HCT116 (cell line): Measurements from ENCODE around the gene SECTM1. TPM values are rescaled to one million over a fixed set of nuclear protein-coding genes. Genes with fewer than 3 reads are reported as not detected.
"Not testable (repeated sequence)": the region's sequence is repeated elsewhere in the genome, so short reads cannot be mapped to it uniquely, and the experiment has no call there.

Experiments used
- ATAC-seq: fragments of 200-7000 bp; cut with Tn5 transposase; 2 replicates; pipeline ENCODE4 v1.9.1; 2020; ENCODE audit warnings: mild to moderate bottlenecking, moderate library complexity
- BruUV-seq: library from RNA; stranded (reverse); fragments of 400-500 nt; replicated peaks from 2 replicates; lab custom pipeline; 2021; lab: Mats Ljungman, UMichigan
- CTCF ChIA-PET: fragments of 300-600 bp; sonication (Branson Sonifier 250); formaldehyde crosslinking; loops from one replicate; lab custom pipeline; 2021; ENCODE audit warnings: antibody characterized with exemption; lab: Charles Lee
- POLR2A ChIA-PET: fragments of 300-600, 350-600 bp; sonication (Branson Sonifier 250); formaldehyde crosslinking; loops from one replicate; lab custom pipeline; 2021; ENCODE audit warnings: antibody characterized with exemption; lab: Charles Lee
- RAD21 ChIA-PET, 2 experiments: fragments of 300-600 bp; sonication (Branson Sonifier 250); formaldehyde crosslinking; loops; one replicate each; lab custom pipeline; 2023; ENCODE audit warnings: low total read pairs in 2 of 2; ENCODE audit not compliant: uncharacterized antibody in 2 of 2, unreplicated experiment in 2 of 2, low non-redundant PET in 1 of 2; lab: Charles Lee
- DNase-seq: peaks from one replicate; pipeline ENCODE4 v3.0.0-alpha.2; 2010; ENCODE audit warnings: low read depth, low spot score
- H2AFZ ChIP-seq: fragments of 200-600 bp; shearing (Covaris generic), sonication (generic); 2 replicates; pipeline ENCODE4 v1.6.1; 2017; ENCODE audit warnings: low read depth, mixed run types, mixed read lengths, antibody characterized with exemption, low read length; ENCODE audit not compliant: poor library complexity, severe bottlenecking
- H3K27ac ChIP-seq: 2 replicates; pipeline ENCODE4 v1.5.1; 2012; ENCODE audit warnings: low read depth, low read length
- H3K27me3 ChIP-seq: fragments of 200-600 bp; sonication (generic); 2 replicates; pipeline ENCODE4 v1.6.1; 2016; ENCODE audit warnings: mixed run types, low read length, mixed read lengths; ENCODE audit not compliant: insufficient read depth
- H3K36me3 ChIP-seq, 2 experiments: fragments of 200-500 bp in 1 of 2; fragments of 200-600 bp in 1 of 2; sonication (Bioruptor generic) in 1 of 2; sonication (generic) in 1 of 2; 2 replicates each; pipeline versions ENCODE4 v1.5.1 to v1.6.1; 2014 to 2016; ENCODE audit warnings: low read length in 2 of 2, inconsistent platforms in 1 of 2, mixed read lengths in 1 of 2, mixed run types in 1 of 2; ENCODE audit not compliant: insufficient read depth in 2 of 2, control insufficient read depth in 1 of 2
- H3K4me1 ChIP-seq, 2 experiments: fragments of 200-600 bp in 1 of 2; sonication (generic) in 1 of 2; 2 replicates each; pipeline versions ENCODE4 v1.5.1 to v1.6.1; 2012 to 2017; ENCODE audit warnings: low read length in 2 of 2, inconsistent platforms in 1 of 2, mild to moderate bottlenecking in 1 of 2, mixed read lengths in 1 of 2, mixed run types in 1 of 2, moderate library complexity in 1 of 2; ENCODE audit not compliant: insufficient read depth in 2 of 2, control insufficient read depth in 1 of 2
- H3K4me2 ChIP-seq: fragments of 200-600 bp; sonication (generic); 2 replicates; pipeline ENCODE4 v1.6.1; 2017; ENCODE audit warnings: mixed run types, low read length, mixed read lengths
- H3K4me3 ChIP-seq, 2 experiments: fragments of 200-600 bp in 1 of 2; sonication (generic) in 1 of 2; replicated peaks in 1 of 2; 2 replicates each; pipeline ENCODE4 v1.5.1; 2011 to 2016; ENCODE audit warnings: low read length in 2 of 2, control low read depth in 1 of 2, low read depth in 1 of 2, mild to moderate bottlenecking in 1 of 2, mixed read lengths in 1 of 2, mixed run types in 1 of 2
- H3K79me2 ChIP-seq: fragments of 200-600 bp; sonication (generic); 2 replicates; pipeline ENCODE4 v1.6.1; 2017; ENCODE audit warnings: mild to moderate bottlenecking, mixed run types, low read length, moderate library complexity, mixed read lengths; ENCODE audit not compliant: insufficient read depth
- H3K9ac ChIP-seq: fragments of 200-600 bp; sonication (generic); 2 replicates; pipeline ENCODE4 v1.6.1; 2016; ENCODE audit warnings: low read length, mixed read lengths
- H3K9me2 ChIP-seq: fragments of 200-600 bp; sonication (generic), shearing (Covaris generic); 2 replicates; pipeline ENCODE4 v1.6.1; 2017; ENCODE audit warnings: mixed run types, mild to moderate bottlenecking, moderate library complexity; ENCODE audit not compliant: insufficient read depth
- H3K9me3 ChIP-seq, 2 experiments: fragments of 200-500 bp in 1 of 2; fragments of 200-600 bp in 1 of 2; sonication (Bioruptor generic) in 1 of 2; sonication (generic) in 1 of 2; 2 replicates each; pipeline ENCODE4 v1.6.1; 2014 to 2017; ENCODE audit warnings: low read length in 2 of 2, mixed read lengths in 2 of 2, inconsistent platforms in 1 of 2, low read depth in 1 of 2, mild to moderate bottlenecking in 1 of 2, mixed run types in 1 of 2, moderate library complexity in 1 of 2; ENCODE audit not compliant: control insufficient read depth in 1 of 2, insufficient read depth in 1 of 2
- H4K20me1 ChIP-seq: fragments of 200-600 bp; sonication (generic), shearing (Covaris generic); 2 replicates; pipeline ENCODE4 v1.6.1; 2017; ENCODE audit warnings: mixed run types, mild to moderate bottlenecking, moderate library complexity; ENCODE audit not compliant: insufficient read depth
- CBX3 ChIP-seq: IDR thresholded peaks from 2 replicates; pipeline ENCODE4 v1.6.1; 2012; ENCODE audit warnings: low read depth
- EZH2 ChIP-seq: fragments of 200-600 bp; sonication (generic); IDR thresholded peaks from 2 replicates; pipeline ENCODE4 v1.6.1; 2017; ENCODE audit warnings: antibody characterized with exemption, mixed run types
- POLR2A ChIP-seq: IDR thresholded peaks from 2 replicates; pipeline ENCODE4 v1.7.0; 2011; ENCODE audit warnings: borderline replicate concordance; ENCODE audit not compliant: insufficient read depth, insufficient read length; ENCODE audit errors: extremely low read depth
- POLR2AphosphoS5 ChIP-seq: IDR thresholded peaks from 2 replicates; pipeline ENCODE4 v1.6.1; 2011; ENCODE audit warnings: mild to moderate bottlenecking, low read depth, low read length, moderate library complexity
- SIN3A ChIP-seq: IDR thresholded peaks from 2 replicates; pipeline ENCODE4 v1.6.1; 2012; ENCODE audit warnings: low read depth
- TCF7L2 ChIP-seq: IDR thresholded peaks from 2 replicates; pipeline ENCODE4 v1.7.0; 2011; ENCODE audit warnings: borderline replicate concordance, inconsistent platforms; ENCODE audit not compliant: insufficient read depth, insufficient read length; ENCODE audit errors: extremely low read depth
- YY1 ChIP-seq: IDR thresholded peaks from 2 replicates; pipeline ENCODE4 v1.6.1; 2011; ENCODE audit warnings: low read length, low read depth, moderate library complexity, mild to moderate bottlenecking; ENCODE audit not compliant: insufficient replicate concordance; ENCODE audit errors: extremely low read depth
- ZFX ChIP-seq: fragments of 450-650 bp; IDR thresholded peaks from 2 replicates; pipeline ENCODE4 v1.6.1; 2017
- intact Hi-C: fragments of 100-400 bp; cut with micrococcal nuclease; formaldehyde crosslinking; loops from 2 replicates; pipeline ENCODE4 v1.10.0; 2022
- total RNA-seq: library from RNA; stranded (reverse); gene quantifications from one replicate; pipeline ENCODE4 v1.2.1, GENCODE V29; 2021; ENCODE audit not compliant: unreplicated experiment
- TF ChIP-seq, protein P1 (sequence below): IDR thresholded peaks from 2 replicates; pipeline ENCODE4 v1.6.1; 2012

SECTM1 gene
- total RNA-seq, 1 experiment from 2014 or later: 6.8 TPM

DNA sequence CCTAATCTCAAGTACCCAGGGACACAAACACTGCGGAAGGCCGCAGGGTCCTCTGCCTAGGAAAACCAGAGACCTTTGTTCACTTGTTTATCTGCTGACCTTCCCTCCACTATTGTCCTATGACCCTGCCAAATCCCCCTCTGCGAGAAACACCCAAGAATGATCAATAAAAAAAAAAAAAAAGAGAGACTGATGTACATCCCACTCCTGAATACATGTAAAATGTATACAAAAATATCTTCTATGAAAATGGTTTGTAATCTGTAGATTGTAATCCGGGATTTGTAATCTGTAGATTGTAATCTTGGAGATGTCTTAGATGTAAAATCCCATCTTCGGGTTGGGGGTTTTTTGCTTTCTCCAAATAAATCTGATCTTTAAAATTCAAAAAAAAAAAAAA is 43.7 kb upstream of the SECTM1 start:
- H3K4me1 ChIP-seq, BruUV-seq: not testable (repeated sequence)

DNA sequence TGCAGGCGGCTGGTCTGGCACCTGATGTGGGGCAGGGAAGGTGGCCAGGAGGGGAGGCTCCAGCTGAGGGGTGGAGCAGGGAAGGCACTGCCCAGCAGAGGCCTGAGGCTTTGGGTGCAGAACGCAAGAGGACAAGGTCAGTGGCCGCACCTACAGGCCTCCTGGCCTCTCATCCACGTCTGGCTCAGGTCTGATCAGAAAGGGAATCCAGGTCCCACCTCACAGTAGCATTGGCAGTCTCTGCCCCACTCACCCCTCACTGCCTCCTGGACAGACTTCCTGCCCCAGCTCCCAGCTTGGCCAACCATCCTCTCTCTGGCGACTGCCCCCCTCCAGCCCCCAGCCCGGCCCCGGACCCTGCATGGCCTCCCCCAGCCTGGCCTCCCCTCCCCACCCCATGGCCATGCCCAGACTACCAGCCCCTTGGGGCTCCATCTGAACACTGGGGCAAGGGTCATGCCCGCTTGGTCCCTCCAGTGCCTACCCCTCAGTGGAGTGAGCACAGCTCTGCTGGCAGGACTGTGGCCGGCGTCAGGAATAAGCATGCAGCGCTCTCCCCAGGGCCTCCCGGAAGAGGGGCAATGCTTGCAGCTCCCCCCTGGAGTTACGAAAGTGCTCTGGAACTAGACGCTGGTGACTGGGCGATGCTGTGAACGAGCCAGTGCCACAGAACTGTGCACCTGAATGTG is 42.6 kb upstream of the SECTM1 start:
- no peaks in the 10 kb centered on the region for H3K27me3 ChIP-seq
- intact Hi-C loops: no loop called here
- ChIA-PET POLR2A (no interaction called here), CTCF (no interaction called here), RAD21 (interaction anchor here in 1 of 2 experiments (0.7 kb wide), 1 partner anchor 252 kb away, joined by 5 read pairs; no protein-coding TSS in a partner anchor)
- H4K20me1 ChIP-seq: no peaks in the 10 kb centered on the region
- DNase-seq (no peak), ATAC-seq (peak; percentile 20; the same call in 1 of the 2 replicates)
- no peaks in the 10 kb centered on the region for H3K9me2 ChIP-seq
- H3K9ac ChIP-seq: no peak overlapping the region
- no peak overlapping the region for H2AFZ ChIP-seq
- H3K9me3 ChIP-seq: no peaks in the 10 kb centered on the region
- no TSS peak for BruUV-seq
- TF ChIP-seq, protein P1, sequence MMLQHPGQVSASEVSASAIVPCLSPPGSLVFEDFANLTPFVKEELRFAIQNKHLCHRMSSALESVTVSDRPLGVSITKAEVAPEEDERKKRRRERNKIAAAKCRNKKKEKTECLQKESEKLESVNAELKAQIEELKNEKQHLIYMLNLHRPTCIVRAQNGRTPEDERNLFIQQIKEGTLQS: no peak
- TF ChIP-seq ZFX (no peak), CBX3 (no peak), EZH2 (no peak), SIN3A (no peak), POLR2A (no peak), YY1 (no peak), TCF7L2 (no peak), POLR2AphosphoS5 (no peak)
- H3K4me3 ChIP-seq: no peak overlapping the region
- no peaks in the 10 kb centered on the region for H3K79me2 ChIP-seq
- H3K4me1 ChIP-seq: no peaks in the 10 kb centered on the region
- no peak overlapping the region for H3K4me2 ChIP-seq
- no peak overlapping the region for H3K27ac ChIP-seq
- H3K36me3 ChIP-seq: no peaks in the 10 kb centered on the region

More for the DNA sequence above, 43.7 kb upstream of the SECTM1 start:
- H3K27ac ChIP-seq, CTCF ChIA-PET, H3K4me3 ChIP-seq, H3K79me2 ChIP-seq, H3K36me3 ChIP-seq, RAD21 ChIA-PET, H3K27me3 ChIP-seq, POLR2A ChIA-PET, H4K20me1 ChIP-seq, intact Hi-C loops, H3K9me3 ChIP-seq, ATAC-seq, H2AFZ ChIP-seq, DNase-seq, H3K4me2 ChIP-seq, H3K9ac ChIP-seq, H3K9me2 ChIP-seq: not testable (repeated sequence)
